Bone marrow (tissue), 2 donors: ENCODE measurements around the gene MLXIPL.
"Not testable (repeated sequence)": the region's sequence is repeated elsewhere in the genome, so short reads cannot be mapped to it uniquely, and the experiment has no call there.

Experiments used
- DNase-seq, 2 donors: peaks; one replicate each; lab custom pipeline; 2025; lab: John Stamatoyannopoulos, UW

MLXIPL gene

DNA sequence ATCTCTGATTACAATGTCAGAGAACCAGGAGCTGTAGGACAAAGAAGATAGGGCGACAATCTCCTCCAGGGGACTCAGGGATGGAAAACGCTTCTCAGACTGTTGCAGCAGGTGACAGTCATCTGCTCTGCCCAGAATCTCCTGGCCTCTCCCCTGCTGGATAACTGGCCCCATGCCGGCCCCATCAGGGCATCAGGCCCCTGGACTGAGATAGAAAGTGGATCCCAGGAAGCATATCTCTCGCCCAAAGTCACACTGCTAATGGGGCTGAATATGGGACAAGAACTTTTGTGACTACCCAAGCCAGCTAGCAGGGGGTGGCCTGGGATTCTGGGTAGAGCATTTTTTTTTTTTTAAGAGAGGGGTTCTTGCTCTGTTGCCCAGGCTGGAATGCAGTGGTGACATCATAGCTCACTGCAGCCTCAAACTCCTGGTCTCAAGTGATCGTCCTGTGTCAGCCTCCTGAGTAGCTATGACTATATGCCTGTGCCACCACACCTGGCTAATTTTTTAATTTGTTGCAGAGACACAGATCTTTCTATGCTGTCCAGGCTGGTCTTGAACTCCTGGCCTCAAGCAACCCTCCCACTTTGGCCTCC, 20.5 kb upstream of the MLXIPL start:
- no peak for DNase-seq

DNA sequence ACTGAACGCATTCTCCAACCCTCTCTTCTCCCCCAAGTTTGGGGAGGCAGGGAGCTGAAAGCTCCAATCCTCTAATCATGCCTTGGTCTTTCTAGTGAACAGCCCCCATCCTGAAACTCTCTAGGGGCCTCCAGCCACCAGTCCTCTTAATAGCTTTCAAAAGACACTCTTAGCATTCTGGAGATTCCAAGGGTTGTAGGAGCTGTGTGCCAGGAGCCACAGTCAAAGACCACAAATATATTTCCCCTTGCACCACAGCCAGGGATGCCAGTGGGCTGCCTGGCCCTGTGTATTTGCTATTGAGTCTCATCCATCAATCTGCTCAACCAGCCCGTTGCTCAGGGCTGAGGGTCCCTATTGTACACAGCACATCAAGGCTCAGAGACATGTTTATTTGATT, 18.5 kb upstream of the MLXIPL start:
- DNase-seq: no peak

DNA sequence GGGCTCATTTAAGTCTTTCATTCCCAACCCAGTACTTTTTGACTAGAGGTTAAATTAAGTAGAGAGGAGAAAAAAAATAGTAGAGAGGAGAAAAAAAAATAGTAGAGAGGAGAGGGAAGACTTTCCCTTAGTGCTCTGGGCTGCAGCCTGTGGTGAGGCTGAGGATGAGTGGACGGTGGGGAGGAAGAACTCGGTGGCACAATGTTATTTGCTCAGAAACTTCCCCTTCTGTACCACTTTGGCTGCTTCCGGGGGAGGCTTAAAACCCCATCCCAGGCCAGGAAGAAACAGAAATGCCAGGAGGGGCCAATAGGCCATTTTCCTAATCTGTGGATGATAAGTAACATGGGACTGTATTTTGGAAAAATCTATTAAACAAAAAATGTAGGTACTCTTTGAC, 14.6 kb upstream of the MLXIPL start:
- no peak for DNase-seq

DNA sequence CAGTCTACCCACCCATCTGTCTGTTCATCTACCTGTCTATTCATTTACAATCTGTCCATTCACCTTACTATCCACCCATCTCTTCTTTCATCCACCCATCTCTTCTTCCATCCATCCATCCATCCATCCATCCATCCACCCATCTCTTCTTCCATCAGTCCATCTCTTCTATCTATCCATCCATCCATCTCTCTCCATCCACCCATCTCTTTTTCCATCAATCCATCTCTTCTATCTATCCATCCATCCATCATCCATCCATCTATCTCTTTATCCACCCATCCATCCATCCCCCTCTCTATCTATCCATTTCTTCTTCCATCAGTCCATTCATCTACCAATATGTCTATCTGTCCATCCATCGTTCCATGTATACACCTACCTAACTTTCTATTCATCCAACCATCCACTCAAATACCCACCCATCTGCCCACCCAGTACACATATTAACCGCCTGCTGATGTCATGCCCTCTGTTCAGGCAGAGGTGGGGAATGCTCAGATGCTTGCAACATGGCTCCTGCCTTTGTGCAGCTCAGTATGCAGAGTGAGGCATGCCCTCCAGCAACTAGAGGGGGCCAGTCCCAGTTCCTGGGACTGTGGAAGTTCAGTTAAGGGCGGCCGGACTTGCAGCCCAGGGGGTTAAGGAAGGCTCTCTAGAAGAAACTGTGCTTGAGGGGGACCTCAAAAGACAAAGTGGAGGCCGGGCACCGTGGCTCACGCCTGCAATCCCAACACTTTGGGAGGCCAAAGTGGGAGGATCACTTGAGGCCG, 11.3 kb upstream of the MLXIPL start:
- no peak for DNase-seq

DNA sequence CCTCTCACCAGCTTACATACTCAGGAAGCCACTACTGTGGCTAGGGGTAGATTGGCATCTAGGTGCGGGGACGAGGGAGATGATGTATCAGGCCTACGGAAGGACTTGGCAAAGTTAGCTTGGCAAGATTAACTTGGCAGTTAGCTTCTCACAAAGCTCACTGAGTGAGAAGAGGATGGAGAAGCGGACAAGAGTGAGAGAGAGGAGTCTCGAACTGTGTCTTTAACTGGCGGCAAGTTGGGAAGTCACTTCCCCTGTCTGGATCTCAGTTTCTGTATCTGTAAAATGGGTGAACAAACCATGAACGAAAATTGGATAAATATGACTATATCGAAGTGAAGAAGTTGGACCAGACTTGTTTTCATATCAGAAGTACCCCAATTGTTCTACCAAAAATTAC, 9.5 kb upstream of the MLXIPL start:
- DNase-seq: no peak

DNA sequence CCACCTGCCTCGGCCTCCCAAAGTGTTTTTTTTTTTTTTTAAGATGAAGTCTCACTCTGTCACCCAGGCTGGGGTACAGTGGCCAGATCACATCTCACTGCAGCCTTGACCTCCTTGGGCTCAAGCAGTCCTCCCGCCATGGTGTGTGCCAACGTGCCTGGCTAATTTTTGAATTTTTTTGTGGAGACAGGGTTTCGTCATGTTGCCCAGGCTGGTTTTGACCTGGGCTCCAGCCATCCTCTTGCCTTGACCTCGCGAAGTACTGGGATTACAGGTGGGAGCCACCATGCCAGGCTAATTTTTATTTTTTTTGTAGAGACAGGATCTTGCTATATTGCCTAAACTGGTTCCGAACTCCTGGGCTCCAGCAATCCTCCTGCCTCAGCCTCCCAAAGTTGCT, 9.0 kb upstream of the MLXIPL start:
- no peak for DNase-seq

DNA sequence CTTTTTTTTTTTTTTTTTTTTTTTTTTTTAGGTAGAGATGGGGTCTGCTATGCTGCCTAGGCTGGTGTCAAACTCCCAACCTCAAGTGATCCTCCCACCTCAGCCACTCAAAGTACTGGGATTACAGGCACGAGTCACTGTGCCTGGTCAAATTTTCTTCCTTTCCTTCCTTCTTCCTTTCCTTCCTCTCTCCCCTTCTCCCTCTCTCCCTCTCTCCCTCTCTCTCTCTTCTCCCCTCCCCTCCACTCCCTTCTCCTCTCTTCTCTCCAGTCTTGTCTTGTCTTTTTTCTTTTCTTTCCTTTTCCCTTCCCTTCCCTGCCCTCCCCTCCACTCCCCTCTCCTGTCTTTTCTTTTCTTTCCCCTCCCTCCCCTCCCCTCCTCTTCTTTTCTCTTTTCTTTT, 7.2 kb upstream of the MLXIPL start:
- no peak for DNase-seq

DNA sequence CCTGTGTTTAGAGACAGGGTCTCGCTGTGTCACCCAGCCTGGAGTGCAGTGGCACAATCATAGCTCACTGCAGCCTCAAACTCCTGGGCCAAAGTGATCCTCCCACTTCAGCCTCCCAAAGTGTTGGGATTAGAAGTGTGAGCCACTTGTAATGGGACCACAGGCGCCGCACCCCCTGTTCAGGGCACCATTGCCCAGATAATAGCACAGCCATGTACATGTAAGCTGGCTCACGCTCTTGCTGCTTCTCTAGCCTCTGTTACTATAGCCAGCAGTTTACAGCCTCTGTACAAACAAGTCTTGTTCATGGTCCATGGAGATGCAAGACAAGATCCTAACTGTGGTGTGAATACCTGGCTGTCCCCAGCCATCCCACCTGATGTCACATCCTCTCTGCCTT, 4.2 kb upstream of the MLXIPL start:
- DNase-seq: no peak

DNA sequence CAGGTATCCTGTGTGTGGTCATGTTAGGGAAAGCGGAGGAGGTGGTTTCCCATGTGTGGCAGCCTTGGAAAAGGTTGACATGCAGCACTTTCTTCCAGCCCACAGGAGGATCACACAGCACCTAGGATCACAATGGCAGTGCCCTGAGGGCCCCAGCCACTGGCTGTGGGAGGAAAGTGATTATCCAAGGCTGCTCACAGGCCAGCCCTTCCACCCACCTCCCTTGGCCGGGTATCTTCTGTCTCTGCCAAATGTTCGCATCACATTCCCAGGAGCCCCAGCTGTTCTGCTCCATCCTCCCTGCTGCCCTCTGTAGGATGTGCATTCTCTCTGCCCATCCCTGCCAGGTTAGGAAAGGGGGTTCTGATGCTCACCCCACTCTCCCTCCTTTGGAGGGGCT, 2.5 kb upstream of the MLXIPL start:
- DNase-seq: no peak

DNA sequence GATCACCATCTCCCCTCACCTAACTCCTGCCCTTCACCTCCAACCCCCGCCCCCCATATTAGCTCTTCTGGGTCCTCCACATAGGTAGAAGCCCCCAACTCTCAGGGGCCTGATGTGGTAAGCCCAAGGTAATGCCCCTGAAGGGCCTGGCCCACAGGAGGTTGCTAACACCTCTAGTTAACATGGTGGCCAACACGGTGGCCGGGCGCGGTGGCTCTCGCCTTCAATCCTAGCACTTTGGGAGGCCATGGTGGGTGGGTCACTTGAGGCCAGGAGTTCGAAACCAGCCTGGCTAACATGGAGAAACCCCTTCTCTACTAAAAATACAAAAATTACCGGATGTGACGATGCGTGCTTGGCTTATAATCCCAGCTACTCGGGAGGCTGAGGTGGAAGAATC, 954 bp upstream of the MLXIPL start:
- no peak for DNase-seq

DNA sequence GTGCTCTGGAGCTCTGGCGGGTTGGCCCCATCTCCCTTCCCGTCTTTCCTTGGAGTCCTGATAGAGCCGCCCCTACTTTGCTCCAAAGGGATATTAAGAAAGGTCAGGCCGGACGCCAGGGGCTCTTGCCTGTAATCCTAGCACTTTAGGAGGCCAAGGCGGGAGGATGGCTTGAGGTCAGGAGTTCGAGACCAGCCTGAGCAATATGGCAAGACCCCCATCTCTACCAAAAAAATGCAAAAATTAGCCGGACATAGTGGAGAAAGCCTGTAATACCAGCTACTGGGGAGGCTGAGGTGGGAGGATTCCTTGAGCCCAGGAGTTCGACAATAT, 313 bp upstream of the MLXIPL start:
- DNase-seq: no peak

DNA sequence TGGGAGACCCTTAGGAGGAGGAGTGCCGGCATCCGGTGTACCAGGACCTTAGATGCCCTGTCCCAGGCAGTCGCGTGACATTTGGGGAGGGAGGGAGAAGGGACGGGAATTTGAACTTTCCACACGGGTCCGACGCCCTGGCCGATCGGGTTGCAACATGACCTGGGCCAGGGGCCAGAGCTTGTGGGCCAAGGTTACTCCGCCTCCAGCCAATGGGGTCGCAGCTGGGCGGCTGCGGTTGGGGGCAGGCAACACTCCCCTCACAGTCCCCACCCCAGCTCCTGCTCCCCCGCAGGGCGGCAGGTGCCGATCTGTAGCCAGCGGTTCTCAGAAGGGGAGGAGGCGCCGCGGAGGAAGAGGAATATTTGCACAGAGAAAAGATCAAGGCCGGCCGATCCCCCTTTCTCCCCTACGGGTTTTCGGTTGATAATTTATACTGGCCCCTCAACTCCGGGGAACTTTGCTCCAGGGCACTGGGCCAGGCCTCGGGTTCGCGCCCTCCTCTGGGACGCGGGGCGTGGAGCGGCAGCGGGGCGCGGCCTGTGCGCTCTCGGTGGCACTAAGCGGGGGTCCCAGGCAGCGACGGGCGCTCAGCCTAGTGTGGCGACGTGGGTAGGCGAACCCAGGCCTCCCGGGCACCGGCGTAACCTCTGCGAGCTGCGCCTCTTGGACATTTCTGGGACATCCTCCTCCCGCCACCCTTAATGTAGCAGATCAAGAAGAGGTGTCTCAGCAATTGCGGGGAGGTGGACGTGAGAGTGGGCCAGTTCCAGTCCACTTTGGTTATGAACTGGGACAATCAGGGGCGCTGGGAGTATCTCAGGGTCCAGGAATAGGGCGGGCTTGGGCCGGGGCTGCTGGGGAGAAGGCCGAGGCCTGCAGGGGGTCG, 1.2 kb downstream of the MLXIPL start:
- no peak for DNase-seq

DNA sequence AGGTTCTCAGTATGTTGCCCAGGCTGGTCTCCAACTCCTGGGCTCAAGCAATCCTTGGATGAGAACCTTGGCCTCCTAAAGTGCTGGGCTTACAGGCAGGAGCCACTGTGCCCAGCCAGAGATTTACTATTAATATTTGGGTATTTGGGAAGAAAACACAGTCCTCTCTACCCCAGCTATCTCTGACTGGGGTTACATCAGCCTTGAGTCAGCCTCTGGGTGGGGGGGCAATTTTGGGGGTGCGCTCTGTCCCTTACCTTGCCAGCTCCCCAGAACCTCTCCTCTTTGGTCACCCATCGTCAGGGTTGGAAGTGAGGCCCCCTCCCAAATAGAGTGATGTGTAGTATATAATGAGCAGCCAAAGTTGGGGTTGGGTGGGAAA, 1.8 kb downstream of the MLXIPL start:
- DNase-seq: no peak

DNA sequence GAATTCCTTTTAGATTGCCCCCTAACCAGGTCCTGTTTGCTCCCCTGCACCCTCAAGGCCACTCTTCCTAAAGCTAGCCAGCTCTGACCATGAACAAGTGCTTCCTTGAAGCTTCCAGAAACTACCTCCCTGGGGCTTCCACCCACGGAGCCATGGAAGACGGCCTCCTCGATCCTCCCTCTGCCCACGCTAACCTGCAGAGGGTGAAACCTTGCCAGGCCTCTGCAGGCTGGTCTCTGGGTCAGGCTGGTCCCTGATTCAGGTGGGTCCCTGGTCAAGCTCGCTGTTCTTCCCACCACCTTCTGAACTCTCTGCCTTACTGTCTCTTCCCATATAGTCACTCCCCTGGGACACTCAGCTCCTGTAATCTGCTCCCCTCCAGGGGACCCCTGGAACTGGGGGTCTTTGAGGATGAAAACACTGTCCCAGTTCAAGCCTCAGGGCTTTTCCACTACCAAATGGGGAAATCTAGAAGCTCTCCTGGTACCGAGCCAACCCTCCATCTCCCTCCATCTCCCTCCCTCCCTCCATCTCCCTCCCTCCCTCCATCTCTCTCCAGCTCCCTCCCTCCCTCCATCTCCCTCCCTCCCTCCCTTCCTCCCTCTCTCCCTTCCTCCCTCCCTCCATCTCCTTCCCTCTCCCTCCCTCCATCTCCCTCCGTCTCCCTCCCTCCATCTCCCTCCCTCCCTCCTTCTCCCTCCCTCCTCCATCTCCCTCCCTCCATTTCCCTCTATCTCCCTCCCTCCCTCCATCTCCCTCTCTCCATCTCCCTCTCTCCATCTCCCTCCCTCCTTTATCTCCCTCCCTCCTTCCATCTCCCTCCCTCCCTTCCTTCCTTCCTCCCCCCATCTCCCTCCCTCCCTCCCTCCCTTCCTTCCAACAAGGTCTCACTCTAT, 2.9 kb downstream of the MLXIPL start:
- DNase-seq: no peak

DNA sequence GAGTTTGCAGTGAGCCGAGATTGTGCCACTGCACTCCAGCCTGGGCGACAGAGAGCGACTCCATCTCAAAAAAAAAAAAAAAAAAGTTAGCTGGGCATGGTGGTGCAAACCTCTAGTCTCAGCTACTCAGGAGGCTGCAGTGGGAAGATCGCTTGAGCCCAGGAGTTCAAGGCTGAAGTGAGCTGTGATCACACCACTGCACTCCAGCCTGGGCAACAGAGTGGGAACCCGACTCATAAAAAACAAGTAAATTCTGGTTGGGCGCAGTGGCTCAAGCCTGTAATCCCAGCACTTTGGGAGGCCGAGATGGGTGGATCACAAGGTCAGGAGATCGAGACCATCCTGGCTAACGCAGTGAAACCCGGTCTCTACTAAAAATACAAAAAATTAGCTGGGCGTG, 4.9 kb downstream of the MLXIPL start:
- not testable (repeated sequence) for DNase-seq

DNA sequence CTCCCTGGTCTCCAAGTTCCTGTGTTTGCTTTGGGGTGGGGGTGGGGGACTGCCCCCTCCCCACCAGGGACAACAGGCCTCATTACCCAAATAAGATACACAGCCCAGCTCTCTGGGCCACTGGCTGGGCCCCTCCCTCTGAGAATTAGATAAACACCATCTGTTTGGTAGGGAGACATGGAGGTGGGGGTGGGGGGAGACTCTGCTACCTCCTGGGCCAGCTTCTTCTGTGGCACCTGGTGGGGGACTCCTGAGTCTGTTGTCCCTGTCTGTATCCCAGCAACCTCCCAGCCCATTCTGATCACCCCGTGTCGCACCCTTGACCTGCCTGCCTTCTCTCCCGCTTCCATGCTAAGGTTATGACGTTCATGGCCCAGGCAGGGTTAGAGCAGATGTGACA, 5.8 kb downstream of the MLXIPL start:
- DNase-seq: no peak

DNA sequence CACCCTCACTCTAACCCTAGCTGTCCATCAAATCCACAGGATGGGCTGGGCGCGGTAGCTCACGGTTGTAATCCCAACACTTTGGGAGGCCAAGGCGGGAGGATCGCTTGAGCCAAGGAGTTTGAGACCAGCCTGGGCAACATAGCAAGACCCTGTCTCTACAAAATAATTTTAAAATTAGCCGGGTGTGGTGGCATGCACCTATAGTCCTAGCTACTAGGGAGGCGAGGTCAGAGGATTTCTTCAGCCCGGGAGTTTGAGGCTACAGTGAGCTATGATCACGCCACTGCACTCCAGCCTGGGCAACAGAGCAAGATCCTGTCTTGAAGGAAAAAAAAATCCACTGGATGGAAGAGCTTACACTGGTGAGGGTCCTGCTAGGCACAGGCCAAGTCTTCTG, 6.8 kb downstream of the MLXIPL start:
- not testable (repeated sequence) for DNase-seq

DNA sequence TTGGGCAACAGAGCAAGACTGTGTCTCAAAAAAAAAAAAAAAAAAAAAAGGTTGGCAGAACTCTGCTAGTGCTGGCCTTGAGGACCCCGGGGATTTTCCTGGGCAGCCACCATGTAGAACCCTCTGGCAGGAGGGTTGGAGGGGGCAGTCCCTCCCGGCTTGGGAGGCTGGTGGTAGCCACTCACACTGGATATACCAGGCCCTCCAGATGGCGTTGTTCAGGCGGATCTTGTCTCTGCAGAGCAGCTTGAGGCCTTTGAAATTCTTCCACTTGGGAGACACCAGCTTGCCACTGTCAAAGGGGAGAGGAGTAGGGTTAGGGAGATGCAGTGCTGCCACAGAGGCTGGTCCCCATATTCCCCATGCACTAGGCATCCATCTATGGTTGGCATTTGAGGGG, 8.4 kb downstream of the MLXIPL start:
- DNase-seq: no peak

DNA sequence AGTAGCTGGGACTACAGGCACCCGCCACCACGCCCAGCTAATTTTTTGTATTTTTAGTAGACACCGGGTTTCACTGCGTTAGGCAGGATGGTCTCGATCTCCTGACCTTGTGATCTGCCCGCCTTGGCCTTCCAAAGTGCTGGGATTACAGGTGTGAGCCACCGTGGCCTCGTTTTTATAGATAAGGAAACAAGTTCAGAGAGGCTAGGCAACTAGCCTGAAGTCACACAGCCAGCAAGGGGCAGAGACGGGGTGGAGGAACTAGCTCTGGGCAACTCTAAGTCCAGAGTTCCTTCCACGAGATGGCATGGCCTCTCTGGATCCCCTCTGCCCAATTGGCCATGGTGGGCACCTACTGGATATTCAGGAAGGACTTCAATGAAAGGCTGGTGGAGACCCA, 9.4 kb downstream of the MLXIPL start:
- DNase-seq: not testable (repeated sequence)

DNA sequence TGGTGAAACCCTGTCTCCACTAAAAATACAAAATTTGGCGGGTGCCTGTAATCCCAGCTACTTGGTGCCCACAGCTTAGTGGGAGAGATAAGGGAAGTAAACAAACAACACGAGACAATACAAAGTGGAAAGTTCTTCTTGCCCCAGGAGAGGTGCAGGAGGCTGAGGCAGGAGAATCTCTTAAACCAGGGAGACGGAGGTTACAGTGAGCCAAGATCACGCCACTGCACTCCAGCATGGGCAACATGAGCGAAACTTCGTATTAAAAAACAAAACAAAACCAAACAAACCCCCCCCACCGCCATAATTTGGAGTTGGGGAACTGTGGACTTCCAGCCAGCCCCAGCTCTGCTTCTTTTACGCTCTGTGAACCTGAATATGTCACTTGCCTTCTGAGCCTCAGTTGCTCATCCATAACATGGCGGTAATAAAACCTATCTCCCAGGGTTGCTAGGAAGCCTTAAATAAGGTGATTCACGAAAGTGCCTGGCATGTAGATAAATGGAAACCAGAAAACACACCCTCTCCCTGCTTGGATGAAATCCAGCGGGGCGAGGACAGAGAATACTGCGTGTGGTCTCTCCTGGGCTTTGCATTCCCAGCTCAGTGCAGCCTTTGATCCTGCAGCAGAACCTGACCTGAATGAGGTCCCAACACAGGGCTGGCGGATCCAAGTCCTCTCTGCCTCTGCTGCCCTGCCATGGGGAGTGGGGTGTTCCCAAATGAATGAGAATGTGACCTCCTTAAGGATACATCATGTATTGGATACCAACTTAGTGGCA, 10.2 kb downstream of the MLXIPL start:
- no peak for DNase-seq

DNA sequence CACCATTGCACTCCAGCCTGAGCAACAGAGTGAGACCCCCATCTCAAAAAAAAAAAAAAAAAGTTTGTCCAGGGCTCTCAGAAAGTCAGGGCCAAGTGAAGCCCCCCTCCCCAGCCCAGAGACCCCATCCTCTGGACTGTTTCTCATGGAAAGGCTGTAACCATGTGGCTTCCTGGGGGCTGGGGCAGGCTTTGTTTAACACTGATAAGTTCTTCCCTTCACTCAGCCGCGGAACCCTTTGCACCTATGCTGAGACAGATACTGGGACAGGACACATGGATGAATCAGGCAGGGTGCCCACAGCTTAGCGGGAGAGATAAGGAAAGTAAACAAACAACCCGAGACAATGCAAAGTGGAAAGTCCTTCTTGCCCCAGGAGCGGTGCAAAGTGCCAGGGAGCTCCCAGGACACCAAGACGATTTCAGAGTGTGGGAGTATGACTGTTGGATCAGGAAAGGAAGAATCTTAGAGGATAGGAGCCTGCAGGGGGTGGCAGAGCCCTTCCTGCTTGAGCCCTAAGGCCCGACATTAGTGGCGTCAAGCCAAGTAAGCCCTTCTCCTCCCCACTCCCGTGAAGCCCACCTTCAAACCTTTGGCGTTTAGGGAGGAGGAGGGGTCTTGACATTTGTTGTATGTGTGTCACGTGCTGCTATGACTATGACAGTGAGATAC, 11.6 kb downstream of the MLXIPL start:
- DNase-seq: no peak
